Measurements from ENCODE around the gene PEBP1.

Gene PEBP1

DNA sequence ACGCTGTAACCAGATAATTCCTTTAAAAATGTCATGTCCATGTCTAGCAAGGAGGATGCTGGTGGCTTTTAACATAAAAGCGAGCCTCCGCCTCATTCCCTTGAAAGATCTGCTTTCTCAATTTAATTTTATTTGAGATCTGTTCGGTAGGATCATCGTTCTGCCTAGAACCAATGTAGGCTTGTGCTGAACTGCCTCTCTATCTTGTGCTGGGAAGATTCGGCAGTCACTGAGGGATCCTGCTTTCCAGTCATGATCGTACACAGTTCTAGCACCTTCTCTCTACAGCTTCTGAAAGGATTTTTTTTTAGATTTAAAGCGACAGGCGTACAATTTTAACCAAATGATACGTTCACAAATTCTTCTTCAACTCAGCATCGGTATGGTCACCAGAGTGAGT, 54.3 kb downstream of the PEBP1 start:
- no peaks in the 10 kb centered on the region for H3K79me2 ChIP-seq (ENCODE audit: low read length)
- H3K9me2 ChIP-seq (replicated peaks; ENCODE audit: insufficient read depth, low read length) = no peaks in the 10 kb centered on the region
- H4K20me1 ChIP-seq (ENCODE audit: insufficient read depth, low read length) = no peaks in the 10 kb centered on the region
- no peak overlapping the region for H2AFZ ChIP-seq (ENCODE audit: low read length)
- no peak overlapping the region for H3K4me2 ChIP-seq (ENCODE audit: low read depth, low read length)
- no peaks in the 10 kb centered on the region for H3F3A ChIP-seq (ENCODE audit: insufficient read depth, low read length)
- no peak overlapping the region for H3K27ac ChIP-seq (ENCODE audit: low read length)
- DNase-seq = no peak
- H3K27me3 ChIP-seq (replicated peaks; ENCODE audit: insufficient read depth, low read length) = no peaks in the 10 kb centered on the region
- H3K9me3 ChIP-seq (replicated peaks; ENCODE audit: insufficient read depth, low read length) = no peaks in the 10 kb centered on the region
- H3K4me1 ChIP-seq (ENCODE audit: low read length) = no peaks in the 10 kb centered on the region
- H3K4me3 ChIP-seq (ENCODE audit: low read length) = no peak overlapping the region
- no peak for TF ChIP-seq EZH2 (optimal IDR thresholded peaks at IDR 0.05; ENCODE audit: low read depth, low read length)
- TF ChIP-seq EZH2phosphoT487 (IDR thresholded peaks at IDR 0.05; ENCODE audit: low read length) = no peak
- TF ChIP-seq, protein P1, sequence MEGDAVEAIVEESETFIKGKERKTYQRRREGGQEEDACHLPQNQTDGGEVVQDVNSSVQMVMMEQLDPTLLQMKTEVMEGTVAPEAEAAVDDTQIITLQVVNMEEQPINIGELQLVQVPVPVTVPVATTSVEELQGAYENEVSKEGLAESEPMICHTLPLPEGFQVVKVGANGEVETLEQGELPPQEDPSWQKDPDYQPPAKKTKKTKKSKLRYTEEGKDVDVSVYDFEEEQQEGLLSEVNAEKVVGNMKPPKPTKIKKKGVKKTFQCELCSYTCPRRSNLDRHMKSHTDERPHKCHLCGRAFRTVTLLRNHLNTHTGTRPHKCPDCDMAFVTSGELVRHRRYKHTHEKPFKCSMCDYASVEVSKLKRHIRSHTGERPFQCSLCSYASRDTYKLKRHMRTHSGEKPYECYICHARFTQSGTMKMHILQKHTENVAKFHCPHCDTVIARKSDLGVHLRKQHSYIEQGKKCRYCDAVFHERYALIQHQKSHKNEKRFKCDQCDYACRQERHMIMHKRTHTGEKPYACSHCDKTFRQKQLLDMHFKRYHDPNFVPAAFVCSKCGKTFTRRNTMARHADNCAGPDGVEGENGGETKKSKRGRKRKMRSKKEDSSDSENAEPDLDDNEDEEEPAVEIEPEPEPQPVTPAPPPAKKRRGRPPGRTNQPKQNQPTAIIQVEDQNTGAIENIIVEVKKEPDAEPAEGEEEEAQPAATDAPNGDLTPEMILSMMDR (IDR thresholded peaks at IDR 0.05; ENCODE audit: low read length) = no peak
- H3K9ac ChIP-seq (ENCODE audit: low read length) = no peak overlapping the region
- H3K36me3 ChIP-seq (replicated peaks; ENCODE audit: insufficient read depth, low read length) = no peaks in the 10 kb centered on the region

DNA sequence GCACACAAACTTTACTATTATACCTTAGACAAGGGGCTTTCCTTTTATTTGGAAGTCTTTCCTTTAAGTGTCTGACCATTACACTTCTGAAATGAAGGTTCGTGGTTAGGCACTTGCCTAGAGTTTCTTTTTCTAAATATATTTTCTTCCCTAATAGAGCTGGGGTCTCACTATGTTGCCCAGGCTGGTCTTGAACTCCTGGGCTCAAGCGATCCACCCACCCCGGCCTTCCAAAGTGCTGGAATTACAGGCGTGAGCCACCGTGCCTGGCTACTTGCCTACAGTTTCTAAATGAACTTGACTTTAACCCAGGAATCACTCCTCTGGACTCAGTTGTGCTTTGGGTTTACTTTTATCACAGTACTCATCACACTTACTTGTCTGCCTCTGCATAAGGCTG, 57.6 kb downstream of the PEBP1 start:
- Histone ChIP-seq H3K79me2 (ENCODE audit: low read length) (no peaks in the 10 kb centered on the region), H3K4me1 (ENCODE audit: low read length) (no peaks in the 10 kb centered on the region)
- no peak for TF ChIP-seq EZH2 (optimal IDR thresholded peaks at IDR 0.05; ENCODE audit: low read depth, low read length)

DNA sequence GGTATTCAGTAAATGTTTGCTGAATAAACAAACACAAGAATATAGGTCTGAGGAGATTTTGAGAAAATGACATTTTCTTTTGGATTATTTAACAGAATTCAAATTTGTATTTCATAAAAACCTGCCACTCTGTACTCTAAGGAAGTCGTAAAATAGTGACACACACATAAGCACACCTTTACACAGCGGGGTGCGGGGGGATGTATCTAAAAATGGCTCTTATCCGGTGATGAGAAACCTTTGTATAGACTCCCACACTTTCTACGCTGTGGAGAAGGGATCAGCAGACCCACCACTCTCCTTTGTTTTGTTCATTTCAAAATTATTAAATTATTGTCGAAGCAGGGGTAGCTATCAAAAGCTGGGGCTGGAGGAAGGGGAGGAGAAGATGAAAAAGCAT, 58.0 kb downstream of the PEBP1 start:
- H3K4me1 ChIP-seq (ENCODE audit: low read length) = no peaks in the 10 kb centered on the region
- H3K9me3 ChIP-seq (replicated peaks; ENCODE audit: insufficient read depth, low read length) = no peaks in the 10 kb centered on the region
- no peaks in the 10 kb centered on the region for H3K9me2 ChIP-seq (replicated peaks; ENCODE audit: insufficient read depth, low read length)
- no peak overlapping the region for H3K27ac ChIP-seq (ENCODE audit: low read length)
- no peaks in the 10 kb centered on the region for H3K79me2 ChIP-seq (ENCODE audit: low read length)
- no peaks in the 10 kb centered on the region for H3K36me3 ChIP-seq (replicated peaks; ENCODE audit: insufficient read depth, low read length)
- H3K4me3 ChIP-seq (ENCODE audit: low read length) = no peak overlapping the region
- no peak overlapping the region for H2AFZ ChIP-seq (ENCODE audit: low read length)
- H3F3A ChIP-seq (ENCODE audit: insufficient read depth, low read length) = no peaks in the 10 kb centered on the region
- no peak overlapping the region for H3K4me2 ChIP-seq (ENCODE audit: low read depth, low read length)
- DNase-seq = no peak
- TF ChIP-seq EZH2phosphoT487 (IDR thresholded peaks at IDR 0.05; ENCODE audit: low read length) (no peak), EZH2 (optimal IDR thresholded peaks at IDR 0.05; ENCODE audit: low read depth, low read length) (no peak)
- TF ChIP-seq, protein P1 (IDR thresholded peaks at IDR 0.05; ENCODE audit: low read length) = no peak
- H4K20me1 ChIP-seq (ENCODE audit: insufficient read depth, low read length) = no peaks in the 10 kb centered on the region
- H3K9ac ChIP-seq (ENCODE audit: low read length) = no peak overlapping the region
- H3K27me3 ChIP-seq (replicated peaks; ENCODE audit: insufficient read depth, low read length) = no peaks in the 10 kb centered on the region

More for the DNA sequence above, 57.6 kb downstream of the PEBP1 start:
- Histone ChIP-seq H3F3A (ENCODE audit: insufficient read depth, low read length) (no peaks in the 10 kb centered on the region), H3K4me3 (ENCODE audit: low read length) (no peak overlapping the region), H3K9ac (ENCODE audit: low read length) (no peak overlapping the region), H3K27ac (ENCODE audit: low read length) (no peak overlapping the region), H2AFZ (ENCODE audit: low read length) (no peak overlapping the region), H3K4me2 (ENCODE audit: low read depth, low read length) (no peak overlapping the region), H3K27me3 (replicated peaks; ENCODE audit: insufficient read depth, low read length) (no peaks in the 10 kb centered on the region), H4K20me1 (ENCODE audit: insufficient read depth, low read length) (no peaks in the 10 kb centered on the region), H3K9me3 (replicated peaks; ENCODE audit: insufficient read depth, low read length) (no peaks in the 10 kb centered on the region), H3K36me3 (replicated peaks; ENCODE audit: insufficient read depth, low read length) (no peaks in the 10 kb centered on the region), H3K9me2 (replicated peaks; ENCODE audit: insufficient read depth, low read length) (no peaks in the 10 kb centered on the region)
- no peak for DNase-seq
